GM12865 (cell line): Measurements from ENCODE around the gene EPHB2.

ENCODE experiments used
- DNase-seq: peaks from one replicate; pipeline ENCODE4 v3.0.0; 2010; ENCODE audit warnings: low read depth
- H3K4me3 ChIP-seq: 2 replicates; pipeline ENCODE4 v1.5.1; 2011; ENCODE audit warnings: mild to moderate bottlenecking, low read depth, low read length, control low read depth
- CTCF ChIP-seq: IDR thresholded peaks from 2 replicates; pipeline ENCODE4 v1.5.1; 2011; ENCODE audit warnings: low read length, control low read depth, low read depth, inconsistent platforms; ENCODE audit not compliant: insufficient read depth; ENCODE audit errors: missing control alignments

Gene EPHB2

DNA sequence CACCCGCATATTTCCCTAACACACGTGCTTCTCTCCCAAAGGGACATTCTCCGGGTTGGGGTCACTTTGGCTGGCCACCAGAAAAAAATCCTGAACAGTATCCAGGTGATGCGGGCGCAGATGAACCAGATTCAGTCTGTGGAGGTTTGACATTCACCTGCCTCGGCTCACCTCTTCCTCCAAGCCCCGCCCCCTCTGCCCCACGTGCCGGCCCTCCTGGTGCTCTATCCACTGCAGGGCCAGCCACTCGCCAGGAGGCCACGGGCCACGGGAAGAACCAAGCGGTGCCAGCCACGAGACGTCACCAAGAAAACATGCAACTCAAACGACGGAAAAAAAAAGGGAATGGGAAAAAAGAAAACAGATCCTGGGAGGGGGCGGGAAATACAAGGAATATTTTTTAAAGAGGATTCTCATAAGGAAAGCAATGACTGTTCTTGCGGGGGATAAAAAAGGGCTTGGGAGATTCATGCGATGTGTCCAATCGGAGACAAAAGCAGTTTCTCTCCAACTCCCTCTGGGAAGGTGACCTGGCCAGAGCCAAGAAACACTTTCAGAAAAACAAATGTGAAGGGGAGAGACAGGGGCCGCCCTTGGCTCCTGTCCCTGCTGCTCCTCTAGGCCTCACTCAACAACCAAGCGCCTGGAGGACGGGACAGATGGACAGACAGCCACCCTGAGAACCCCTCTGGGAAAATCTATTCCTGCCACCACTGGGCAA is 202.9 kb downstream of the EPHB2 start:
- TF ChIP-seq CTCF: no peak
- no peak for DNase-seq
- H3K4me3 ChIP-seq: no peak overlapping the region

DNA sequence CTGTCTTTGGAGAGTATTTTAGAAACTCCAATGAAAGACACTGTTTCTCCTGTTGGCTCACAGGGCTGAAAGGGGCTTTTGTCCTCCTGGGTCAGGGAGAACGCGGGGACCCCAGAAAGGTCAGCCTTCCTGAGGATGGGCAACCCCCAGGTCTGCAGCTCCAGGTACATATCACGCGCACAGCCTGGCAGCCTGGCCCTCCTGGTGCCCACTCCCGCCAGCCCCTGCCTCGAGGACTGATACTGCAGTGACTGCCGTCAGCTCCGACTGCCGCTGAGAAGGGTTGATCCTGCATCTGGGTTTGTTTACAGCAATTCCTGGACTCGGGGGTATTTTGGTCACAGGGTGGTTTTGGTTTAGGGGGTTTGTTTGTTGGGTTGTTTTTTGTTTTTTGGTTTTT is 203.5 kb downstream of the EPHB2 start:
- DNase-seq: no peak
- TF ChIP-seq CTCF: no peak
- no peak overlapping the region for H3K4me3 ChIP-seq

GRCh38 chr1:22914633-22915217 is 204.1 kb downstream of the EPHB2 start:
- no peak for TF ChIP-seq CTCF
- DNase-seq: no peak
- H3K4me3 ChIP-seq: no peak overlapping the region

DNA sequence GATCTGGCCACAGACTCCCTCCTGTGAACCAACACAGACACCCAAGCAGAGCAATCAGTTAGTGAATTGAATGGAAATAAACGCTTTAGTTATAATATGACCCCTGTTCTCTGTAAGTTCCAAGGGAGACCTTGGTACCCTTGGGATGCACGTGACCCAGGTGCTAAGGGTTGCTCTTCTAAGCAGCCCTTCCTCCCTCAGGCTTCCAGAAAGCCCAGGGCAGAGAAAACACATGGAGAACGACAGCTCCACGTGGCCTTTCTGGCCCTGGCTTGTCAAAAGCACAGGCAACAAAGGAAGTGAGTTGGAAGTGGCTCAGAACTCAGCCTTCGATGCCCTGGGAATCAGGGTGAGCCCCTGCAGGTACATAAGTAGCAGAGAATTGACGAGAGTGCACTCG is 204.6 kb downstream of the EPHB2 start:
- TF ChIP-seq CTCF: no peak

DNA sequence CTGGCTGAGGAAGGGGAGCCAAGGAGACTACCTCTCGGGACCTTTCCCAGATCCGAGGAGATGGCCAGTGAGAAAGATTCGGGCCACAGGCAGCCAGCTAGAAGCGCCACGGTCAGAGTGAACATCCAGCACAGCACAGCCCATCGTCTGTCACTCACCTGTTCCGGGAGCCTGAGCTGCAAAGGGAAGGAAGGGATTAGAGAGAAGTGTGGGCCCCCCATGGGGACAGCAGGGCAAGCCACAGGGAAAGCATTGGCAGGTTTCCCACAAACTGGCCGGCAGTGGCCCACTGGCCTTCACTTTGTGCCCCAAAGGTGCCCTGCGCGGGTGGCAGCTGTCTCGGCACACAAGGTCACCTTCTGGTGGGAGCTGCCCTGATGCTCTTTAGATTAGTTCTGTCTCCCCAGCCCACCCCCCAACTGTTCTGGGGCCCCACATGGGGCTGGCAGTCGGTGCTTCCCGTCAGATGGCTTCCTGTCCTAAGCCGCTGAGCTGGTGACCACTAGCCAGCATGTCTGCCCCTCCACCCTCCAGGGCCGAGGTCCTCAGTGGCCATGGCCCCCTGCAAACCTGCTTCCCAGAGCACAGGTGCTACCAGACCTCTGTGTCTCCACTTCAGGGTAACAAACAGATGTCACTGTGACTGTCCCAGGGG is 205.3 kb downstream of the EPHB2 start:
- TF ChIP-seq CTCF: no peak
- no peak overlapping the region for H3K4me3 ChIP-seq
- DNase-seq: no peak

More for the DNA sequence above, 204.6 kb downstream of the EPHB2 start:
- no peak for DNase-seq
- no peak overlapping the region for H3K4me3 ChIP-seq

DNA sequence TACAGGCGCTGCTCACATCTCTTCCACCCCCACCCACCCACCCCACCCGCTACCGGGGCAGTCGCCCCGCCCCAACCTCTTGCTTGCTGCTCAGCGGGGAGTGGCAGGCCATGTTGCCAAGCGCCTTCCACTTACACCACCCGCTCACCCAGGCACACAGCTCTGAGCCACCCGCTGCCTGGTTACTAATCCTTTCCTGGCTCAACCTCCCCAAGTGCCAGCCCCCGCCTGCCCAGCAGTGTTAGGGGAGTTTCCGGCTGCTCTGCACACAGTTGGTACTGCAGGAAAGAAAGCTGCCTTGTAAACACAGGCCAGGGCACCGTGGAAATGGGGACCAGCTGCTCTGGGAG is 205.8 kb downstream of the EPHB2 start:
- H3K4me3 ChIP-seq: no peak overlapping the region
- no peak for TF ChIP-seq CTCF
- DNase-seq: no peak
